ENCODE data around the gene ARCN1.

Gene ARCN1

DNA sequence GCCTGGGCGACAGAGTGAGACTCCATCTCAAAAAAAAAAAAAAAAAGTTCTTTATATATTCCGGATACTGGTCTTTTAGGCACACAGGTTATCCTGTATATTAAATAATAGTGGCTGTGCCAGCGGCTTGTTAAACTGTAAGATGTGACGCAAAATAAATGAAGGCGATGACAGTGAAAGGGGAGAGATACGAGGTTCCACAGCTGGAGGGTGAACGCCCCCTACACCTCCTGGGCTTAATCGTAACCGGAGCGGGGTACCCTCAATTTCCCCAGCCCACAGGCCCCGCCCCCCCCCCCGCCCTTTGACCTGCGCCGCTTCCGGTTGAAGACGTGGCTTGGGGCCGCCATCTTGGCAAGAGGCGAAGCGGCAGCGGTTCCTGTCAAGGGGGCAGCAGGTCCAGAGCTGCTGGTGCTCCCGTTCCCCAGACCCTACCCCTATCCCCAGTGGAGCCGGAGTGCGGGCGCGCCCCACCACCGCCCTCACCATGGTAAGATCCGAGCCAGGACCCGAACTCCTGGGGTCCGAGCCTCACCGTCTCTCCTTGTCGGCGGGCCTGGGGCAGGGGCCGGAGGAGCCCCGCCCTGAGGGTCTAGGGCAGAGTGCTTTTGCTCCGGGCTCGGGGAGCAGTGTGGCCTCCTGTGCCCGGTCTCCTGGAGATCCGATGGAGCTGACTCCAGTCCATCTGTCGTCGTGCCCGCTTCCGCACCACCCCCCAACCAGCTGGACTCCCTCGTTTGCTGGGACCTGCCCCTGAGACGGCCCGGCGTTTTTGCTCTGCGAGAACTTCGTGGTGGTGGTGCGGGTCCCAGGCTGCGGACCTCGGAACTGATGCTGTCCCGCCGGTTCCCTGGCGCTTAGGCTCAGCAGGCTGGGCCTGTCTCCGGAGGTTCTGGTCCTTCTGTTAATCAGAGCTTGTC lies at the start of gene ARCN1:
TSS of gene ARCN1 (plus strand) at position 349 of the 920 bp plus-strand sequence. CDS start at position 488, 139 bp downstream.
- DNase-seq, result peak; percentile 68

DNA sequence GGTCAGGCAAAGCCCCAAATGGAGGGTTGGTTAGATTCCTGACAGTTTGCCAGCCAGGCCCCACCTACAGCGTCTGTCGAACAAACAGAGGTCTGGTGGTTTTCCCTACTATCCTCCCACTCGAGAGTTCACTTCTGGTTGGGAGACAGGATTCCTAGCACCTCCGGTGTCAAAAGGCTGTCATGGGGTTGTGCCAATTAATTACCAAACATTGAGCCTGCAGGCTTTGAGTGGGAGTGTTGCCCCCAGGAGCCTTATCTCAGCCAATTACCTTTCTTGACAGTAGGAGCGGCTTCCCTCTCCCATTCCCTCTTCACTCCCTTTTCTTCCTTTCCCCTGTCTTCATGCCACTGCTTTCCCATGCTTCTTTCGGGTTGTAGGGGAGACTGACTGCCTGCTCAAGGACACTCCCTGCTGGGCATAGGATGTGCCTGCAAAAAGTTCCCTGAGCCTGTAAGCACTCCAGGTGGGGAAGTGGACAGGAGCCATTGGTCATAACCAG lies 49.6 kb upstream of the ARCN1 start:
- no peak for DNase-seq

DNA sequence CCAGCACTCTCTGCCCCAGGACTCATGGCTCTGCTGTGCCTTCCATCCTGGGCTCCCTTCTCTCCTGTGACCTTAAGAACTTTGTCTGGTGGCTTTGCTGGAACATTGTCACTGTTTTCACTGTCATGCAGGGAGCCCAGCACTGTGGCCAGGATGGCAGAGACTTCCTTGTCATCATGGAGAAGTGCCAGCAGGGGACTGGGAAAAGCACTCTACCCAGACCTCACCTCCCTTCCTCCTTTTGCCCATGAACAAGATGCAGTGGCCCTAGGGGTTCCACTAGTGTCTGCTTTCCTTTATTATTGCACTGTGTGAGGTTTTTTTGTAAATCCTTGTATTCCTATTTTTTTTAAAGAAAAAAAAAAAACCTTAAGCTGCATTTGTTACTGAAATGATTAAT lies 47.9 kb upstream of the ARCN1 start:
- no peak for DNase-seq

DNA sequence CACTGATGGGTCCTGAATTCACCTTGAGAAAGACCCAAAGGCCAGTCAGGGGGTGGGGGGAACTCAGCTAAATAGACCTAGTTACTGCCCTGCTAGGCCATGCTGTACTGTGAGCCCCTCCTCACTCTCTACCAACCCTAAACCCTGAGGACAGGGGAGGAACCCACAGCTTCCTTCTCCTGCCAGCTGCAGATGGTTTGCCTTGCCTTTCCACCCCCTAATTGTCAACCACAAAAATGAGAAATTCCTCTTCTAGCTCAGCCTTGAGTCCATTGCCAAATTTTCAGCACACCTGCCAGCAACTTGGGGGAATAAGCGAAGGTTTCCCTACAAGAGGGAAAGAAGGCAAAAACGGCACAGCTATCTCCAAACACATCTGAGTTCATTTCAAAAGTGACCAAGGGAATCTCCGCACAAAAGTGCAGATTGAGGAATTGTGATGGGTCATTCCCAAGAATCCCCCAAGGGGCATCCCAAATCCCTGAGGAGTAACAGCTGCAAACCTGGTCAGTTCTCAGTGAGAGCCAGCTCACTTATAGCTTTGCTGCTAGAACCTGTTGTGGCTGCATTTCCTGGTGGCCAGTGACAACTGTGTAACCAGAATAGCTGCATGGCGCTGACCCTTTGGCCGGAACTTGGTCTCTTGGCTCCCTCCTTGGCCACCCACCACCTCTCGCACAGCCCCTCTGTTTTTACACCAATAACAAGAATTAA lies 47.3 kb upstream of the ARCN1 start:
- no peak for DNase-seq

DNA sequence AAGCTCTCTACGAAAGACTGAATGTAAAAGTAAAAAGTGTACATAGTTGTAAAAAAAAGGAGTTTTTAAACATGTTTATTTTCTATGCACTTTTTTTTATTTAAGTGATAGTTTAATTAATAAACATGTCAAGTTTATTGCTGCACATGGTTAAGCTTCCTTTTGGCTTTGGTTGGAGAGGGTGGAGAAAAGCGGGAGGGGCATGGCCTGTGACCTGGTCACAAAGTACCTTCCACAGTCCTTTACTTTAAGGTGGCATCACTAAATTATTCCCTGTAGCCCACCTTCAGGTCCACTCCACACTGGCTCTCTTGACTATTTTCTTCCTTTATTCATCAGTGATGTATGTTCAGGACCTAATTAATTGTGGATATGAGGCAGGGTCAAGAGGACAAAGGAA lies 45.5 kb upstream of the ARCN1 start:
- DNase-seq, result no peak

DNA sequence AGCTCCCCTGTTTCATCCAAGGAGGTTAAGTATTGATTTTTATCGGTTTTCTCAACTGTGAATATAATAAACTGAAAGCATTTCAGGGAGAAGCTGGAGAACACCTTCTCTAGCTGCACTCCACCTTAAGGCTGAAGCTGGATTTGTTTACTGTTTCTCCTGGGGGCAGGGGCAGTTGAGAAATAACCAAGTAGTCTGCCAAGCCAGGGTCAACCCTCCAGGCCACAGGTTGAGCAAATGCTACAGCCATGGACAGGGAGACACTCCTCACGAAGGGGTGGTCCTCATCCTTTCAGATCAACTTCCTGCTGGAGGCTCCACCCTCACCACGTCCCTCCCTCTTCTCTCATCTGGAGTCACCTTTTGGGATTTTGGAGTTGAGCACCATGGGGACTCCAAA lies 45.1 kb upstream of the ARCN1 start, which contains the start of gene TTC36:
TSS of gene TTC36 (plus strand) at position 366 of the 400 bp plus-strand sequence. CDS start at position 387, 21 bp downstream.
- DNase-seq, result no peak

DNA sequence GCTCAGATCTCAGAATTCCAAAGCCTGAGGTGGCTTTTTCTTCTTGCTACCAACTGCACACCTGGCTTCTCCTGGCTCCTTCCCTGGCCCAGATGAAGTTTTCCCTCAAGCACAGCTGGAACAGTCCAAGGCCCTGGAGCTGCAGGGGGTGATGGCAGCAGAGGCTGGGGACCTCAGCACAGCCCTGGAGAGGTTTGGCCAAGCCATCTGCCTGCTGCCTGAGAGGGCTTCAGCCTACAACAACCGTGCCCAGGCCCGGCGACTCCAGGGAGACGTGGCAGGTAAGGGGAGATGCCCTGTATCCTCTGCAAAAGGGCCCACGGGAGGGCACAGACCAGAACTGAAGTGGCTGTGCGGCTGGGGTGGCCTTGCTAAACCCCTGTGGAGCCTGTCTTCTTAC lies 43.7 kb upstream of the ARCN1 start:
- no peak for DNase-seq

DNA sequence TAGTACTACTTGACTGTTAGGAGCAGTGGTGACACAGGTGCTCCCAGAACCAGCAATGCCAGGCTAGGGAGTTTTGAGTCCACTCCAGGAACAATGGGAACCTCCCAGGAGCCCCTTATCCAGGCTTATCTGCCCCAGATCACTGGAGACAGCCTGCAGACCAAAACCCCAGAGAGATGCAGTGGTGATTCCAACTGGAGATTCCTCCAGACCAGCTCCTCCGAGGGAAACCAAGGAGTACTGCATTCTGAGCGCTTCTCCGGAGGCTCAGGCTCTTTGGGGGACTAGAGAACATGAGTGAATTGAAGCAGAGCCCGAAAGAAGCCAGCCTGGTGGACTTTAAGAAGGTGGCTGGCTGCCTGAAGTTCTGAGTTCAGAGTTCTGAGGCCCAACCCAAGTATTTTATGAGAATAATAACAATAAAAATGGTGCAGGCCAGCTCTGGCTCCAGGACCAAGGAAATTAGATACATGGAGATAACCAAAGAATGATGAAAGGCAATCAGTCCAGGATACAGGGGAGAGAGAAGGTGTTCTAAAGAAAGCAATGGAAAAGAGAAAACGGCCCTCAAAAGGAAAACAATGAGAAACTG lies 42.5 kb upstream of the ARCN1 start:
- no peak for DNase-seq

DNA sequence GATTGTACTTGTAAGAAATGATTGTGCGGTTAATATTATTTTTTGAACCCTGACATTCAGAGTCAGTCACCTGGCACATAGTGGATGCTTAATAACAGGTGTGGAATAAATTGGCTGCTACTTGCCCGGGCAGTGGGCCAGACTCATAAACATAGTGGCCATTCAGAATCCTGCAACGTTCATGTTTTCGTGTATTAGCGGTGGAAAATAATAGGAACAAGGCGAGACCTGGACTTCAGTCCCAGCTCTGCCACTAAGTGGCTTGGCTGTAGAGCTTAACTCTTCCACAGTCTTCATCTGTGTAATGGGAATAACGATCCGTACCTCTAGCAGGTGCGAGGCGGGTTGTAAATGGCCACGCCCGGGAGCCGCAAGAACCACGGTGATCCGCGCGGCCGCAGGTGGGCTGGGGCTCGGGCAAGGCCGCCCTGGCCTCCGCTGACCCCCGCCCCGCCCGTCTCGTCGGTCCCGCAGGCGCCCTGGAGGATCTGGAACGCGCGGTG lies 42.0 kb upstream of the ARCN1 start:
- DNase-seq, result no peak

DNA sequence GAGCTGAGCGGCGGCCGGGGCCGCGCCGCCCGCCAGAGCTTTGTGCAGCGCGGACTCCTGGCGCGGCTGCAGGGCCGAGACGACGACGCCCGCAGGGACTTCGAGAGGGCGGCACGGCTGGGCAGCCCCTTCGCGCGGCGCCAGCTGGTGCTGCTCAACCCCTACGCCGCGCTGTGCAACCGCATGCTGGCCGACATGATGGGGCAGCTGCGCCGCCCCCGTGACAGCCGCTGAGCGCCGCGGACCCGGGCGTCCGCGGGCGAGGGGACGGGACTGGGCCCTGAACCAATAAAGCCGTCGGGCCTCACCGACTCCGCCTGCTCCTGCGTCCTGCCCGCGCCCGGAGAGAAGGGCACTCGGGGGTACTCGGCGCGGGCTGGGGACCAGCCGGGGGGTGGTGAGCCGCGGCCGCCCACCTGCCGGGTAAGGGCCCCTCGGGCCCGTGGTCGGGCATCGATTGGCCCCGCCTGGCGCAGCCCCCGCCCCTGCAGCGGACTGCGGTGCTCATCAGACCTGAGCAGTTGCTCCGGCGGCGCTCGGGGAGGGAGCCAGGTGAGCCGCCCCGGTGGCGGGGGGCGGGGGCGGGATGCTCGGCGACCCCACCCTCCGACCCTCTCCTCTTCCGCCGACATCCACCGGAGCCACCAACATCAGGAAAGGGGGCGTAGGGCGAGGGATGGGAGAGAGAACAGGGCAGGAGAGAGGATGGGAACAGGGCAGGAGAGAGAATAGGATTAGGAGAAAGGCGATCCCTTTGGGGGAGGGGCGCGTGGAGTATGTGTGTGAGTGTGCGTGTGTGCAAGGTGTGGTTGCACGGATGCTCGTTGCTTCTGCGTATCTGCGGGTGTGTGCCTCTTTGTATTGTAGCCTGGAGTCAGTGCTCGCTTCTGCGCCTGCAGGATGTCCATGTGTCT lies 41.3 kb upstream of the ARCN1 start, which contains the start of gene TMEM25:
TSS of gene TMEM25 (plus strand) at position 510 of the 914 bp plus-strand sequence. CDS start 610 bp downstream, outside the sequence.
- peak; percentile 76 for DNase-seq

DNA sequence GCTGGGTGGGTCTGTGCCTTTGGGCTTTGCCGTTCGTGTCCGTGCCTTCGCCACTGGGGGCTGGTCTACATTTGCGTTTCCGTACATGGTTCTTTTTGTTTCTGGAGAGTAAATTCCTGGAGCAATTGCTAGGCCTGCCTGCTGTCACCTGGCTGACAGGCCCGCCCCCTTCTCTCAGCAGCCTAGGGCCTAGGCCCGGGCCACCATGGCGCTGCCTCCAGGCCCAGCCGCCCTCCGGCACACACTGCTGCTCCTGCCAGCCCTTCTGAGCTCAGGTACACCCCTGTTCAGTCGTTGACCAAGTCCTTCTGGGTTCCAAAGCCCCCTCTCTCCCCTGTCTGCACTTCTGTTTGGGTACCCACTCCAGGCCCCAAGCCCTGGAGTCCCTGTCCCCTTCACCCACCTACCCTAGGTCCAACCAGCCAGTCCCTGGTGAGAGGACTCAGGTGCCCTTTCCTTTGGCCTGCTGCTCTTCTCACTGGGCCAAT lies 40.6 kb upstream of the ARCN1 start:
- no peak for DNase-seq

DNA sequence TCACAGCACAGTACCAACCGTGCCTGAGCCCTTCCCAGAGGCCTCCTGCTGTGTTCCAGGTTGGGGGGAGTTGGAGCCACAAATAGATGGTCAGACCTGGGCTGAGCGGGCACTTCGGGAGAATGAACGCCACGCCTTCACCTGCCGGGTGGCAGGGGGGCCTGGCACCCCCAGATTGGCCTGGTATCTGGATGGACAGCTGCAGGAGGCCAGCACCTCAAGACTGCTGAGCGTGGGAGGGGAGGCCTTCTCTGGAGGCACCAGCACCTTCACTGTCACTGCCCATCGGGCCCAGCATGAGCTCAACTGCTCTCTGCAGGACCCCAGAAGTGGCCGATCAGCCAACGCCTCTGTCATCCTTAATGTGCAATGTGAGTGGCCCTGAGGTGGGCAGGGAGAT lies 40.1 kb upstream of the ARCN1 start:
- no peak for DNase-seq

DNA sequence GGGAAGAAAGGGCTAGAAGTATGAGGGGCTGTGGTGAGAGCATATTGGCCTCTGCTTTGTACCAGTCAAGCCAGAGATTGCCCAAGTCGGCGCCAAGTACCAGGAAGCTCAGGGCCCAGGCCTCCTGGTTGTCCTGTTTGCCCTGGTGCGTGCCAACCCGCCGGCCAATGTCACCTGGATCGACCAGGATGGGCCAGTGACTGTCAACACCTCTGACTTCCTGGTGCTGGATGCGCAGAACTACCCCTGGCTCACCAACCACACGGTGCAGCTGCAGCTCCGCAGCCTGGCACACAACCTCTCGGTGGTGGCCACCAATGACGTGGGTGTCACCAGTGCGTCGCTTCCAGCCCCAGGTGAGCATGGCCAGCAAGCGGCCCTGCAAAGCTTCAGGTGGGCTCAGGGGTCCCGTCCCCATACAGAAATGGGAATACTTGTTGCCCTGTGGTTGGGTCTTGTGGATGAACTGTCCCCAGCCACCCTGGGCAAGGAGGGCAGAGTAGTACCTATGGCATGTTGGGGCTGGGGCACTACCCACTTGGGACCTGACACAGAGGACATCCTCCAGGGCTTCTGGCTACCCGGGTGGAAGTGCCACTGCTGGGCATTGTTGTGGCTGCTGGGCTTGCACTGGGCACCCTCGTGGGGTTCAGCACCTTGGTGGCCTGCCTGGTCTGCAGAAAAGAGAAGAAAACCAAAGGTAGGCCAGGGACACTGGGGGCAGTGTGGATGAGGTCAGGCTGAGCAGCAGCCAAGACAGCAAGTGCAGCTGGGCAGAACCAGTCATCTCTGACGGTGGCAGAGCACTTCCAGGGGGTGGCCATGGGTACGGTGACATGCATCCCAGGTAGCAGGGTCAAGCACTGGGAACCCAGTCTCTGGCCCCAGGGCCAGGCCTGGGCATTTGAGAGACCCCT lies 39.1 kb upstream of the ARCN1 start:
- no peak for DNase-seq

DNA sequence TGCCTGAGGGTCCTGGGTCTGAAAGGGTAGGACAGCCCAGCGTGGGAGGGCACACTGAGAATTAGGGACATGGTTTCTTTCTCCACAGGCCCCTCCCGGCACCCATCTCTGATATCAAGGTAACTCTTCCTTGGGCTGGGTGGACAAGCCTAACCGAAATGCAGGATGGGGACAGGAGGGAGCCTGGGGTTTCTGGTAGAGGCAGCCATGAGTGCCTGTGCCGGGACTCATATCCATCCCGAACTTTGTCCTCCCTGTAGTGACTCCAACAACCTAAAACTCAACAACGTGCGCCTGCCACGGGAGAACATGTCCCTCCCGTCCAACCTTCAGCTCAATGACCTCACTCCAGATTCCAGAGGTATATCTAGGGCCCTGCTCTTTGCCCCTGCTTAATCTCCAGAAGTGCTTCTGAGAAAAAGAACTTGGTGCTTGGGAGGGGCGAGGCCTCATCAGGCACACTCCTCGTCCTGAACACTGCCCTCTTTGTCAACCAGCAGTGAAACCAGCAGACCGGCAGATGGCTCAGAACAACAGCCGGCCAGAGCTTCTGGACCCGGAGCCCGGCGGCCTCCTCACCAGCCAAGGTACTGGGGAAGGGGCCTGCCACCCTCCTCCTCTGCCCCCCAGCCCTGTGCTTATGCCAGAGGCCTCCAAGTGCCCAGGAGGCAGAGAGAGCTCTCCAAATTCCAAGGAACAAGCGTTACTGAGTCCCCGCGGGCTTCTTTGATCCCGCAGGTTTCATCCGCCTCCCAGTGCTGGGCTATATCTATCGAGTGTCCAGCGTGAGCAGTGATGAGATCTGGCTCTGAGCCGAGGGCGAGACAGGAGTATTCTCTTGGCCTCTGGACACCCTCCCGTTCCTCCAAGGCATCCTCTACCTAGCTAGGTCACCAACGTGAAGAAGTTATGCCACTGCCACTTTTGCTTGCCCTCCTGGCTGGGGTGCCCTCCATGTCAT lies 38.2 kb upstream of the ARCN1 start:
- DNase-seq, result no peak

DNA sequence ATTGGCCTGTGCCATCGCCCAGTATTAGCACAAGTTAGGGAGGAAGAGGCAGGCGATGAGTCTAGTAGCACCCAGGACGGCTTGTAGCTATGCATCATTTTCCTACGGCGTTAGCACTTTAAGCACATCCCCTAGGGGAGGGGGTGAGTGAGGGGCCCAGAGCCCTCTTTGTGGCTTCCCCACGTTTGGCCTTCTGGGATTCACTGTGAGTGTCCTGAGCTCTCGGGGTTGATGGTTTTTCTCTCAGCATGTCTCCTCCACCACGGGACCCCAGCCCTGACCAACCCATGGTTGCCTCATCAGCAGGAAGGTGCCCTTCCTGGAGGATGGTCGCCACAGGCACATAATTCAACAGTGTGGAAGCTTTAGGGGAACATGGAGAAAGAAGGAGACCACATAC lies 36.9 kb upstream of the ARCN1 start:
- no peak for DNase-seq

DNA sequence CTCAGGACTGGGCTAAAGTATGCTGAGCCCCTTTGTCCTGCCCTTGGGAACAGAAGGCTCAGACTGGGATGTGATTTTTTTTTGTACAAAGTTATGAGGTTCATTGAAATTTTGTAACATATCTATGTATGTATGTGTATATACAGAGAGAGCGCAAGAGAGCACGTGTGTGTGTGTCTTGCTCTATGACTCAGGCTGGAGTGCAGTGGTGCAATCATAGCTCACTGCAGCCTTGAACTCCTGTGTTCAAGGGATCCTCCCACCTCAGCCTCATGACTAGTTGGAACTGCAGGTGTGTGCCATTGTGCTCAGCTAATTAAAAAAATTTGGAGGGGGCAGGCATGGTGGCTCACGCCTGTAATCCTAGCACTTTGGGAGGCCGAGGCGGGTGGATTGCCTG lies 35.5 kb upstream of the ARCN1 start:
- DNase-seq, result no peak

DNA sequence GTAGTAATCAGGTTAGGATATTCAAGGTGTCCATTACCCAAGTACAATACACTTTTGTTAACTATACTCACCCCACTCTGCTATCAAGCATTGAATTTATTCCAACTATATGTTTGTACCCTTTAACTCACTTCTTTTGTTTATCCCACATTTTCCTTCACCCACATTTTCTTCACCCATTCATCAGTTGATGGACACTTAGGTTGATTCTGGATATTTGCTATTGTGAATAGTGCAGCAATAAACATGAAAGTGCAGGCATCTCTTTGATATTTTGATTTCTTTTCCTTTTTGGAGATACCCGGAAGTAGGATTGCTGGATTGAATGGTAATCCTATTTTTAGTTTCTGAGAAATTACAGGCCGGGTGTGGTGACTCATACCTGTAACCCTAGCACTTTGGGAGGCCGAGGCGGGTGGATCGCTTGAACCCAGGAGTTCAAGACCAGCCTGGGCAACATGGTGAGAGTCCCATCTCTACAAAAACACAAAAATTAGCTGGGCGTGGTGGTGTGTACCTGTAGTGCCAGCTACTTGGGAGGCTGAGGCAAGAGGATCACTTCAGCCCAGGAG lies 34.7 kb upstream of the ARCN1 start:
- no peak for DNase-seq

DNA sequence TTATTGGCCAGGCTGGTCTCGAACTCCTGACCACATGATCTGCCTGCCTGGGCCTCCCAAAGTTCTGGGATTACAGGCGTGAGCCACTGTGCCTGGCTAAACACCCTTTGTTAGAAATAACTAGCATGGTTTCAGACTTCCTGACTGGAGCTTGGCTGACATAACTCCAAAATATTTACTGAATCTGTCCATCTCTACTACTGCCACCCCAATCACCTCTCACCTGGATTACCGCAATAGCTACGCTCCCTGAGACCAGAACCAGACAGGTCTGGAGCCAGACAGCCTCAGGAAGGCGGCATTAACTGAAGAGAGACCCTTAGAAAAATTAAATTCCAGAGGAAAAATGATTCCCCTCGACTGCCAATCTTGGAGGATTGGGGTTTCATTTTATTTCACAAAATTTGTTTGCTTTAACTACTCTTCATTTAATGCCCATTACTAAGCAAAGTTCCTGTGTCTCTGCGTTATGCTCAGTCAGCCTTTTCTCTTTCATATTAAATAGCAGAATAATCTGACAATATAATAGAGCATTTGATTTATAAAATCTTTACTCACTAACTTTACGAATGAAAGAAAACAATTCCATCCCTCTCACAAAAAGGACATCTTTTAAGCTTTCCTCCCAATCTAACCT lies 28.1 kb upstream of the ARCN1 start:
- no peak for DNase-seq

DNA sequence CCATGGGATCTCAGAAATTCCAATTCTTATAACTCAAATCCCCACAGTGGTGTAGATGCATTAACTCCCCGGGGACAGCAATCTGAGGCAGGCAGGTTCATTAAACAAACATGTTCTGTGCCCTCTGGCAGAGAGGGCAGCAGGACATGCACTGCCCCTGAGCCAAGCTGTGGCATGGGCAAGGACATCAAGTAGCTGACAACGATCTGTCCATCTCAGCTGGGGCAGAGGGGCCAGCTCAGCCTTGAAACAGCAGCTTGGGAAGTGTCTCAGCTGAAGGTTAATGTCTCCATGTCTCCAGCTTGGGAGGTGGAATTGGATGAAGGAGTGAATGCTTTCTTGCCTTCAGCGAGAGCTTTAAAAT lies 27.6 kb upstream of the ARCN1 start:
- DNase-seq, result no peak

All from stimulated activated CD4-positive, alpha-beta T cell treated with anti-CD3 and anti-CD28 coated beads, Interleukin-12 subunit alpha, Interleukin-12 subunit beta, amount 100 ng/mL, for 4 hours (primary cell).